Activated CD4-positive, alpha-beta T cell treated with anti-CD3 and anti-CD28 coated beads for 48 hours (primary cell): ENCODE measurements around the gene GOLGA2.
A peak's percentile ranks its signal among the peaks of the same experiment; 100 is the strongest.

ENCODE experiments used
- DNase-seq: peaks from one replicate; pipeline ENCODE4 v3.0.0-alpha.2; 2020

GOLGA2 gene, protein sequence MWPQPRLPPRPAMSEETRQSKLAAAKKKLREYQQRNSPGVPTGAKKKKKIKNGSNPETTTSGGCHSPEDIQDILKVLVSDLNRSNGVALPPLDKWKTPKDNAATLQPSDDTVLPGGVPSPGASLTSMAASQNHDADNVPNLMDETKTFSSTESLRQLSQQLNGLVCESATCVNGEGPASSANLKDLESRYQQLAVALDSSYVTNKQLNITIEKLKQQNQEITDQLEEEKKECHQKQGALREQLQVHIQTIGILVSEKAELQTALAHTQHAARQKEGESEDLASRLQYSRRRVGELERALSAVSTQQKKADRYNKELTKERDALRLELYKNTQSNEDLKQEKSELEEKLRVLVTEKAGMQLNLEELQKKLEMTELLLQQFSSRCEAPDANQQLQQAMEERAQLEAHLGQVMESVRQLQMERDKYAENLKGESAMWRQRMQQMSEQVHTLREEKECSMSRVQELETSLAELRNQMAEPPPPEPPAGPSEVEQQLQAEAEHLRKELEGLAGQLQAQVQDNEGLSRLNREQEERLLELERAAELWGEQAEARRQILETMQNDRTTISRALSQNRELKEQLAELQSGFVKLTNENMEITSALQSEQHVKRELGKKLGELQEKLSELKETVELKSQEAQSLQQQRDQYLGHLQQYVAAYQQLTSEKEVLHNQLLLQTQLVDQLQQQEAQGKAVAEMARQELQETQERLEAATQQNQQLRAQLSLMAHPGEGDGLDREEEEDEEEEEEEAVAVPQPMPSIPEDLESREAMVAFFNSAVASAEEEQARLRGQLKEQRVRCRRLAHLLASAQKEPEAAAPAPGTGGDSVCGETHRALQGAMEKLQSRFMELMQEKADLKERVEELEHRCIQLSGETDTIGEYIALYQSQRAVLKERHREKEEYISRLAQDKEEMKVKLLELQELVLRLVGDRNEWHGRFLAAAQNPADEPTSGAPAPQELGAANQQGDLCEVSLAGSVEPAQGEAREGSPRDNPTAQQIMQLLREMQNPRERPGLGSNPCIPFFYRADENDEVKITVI

DNA sequence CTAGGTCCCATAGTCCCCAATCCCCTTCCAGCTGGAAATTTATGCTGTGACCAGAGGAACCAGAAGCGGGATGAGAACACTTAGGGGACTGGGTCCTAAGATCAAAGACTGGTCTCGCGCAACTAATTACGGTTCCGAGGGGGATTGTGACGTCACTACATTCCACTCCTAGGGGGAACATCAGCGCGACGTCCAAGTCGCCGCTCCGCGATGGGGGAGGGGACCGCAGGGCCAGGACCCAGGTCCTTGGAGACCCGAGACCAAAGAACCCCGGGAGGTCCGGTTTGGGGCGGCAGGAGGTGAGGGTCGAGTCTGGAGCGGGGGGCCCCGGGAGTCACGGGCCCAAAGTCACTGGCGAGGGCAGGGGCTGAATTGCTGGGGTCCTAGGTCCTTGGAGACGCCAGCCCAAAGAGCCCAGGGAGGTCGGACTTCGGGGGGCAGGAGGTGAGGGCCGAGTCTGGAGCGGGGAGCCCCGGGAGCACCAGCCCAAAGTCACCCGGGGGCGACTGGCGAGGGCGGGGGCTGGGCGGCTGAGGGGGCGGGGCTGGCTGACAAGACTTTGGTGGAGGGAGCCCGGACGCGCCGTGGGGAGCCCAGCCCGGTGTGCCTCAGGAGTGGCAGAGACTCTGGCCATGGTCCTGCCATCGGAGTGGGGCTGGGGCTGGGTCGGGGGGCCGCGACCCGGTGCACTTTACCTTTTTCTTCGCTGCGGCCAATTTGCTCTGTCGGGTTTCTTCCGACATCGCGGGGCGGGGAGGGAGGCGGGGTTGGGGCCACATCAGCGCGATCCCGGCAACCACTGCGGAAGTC is at the start of gene GOLGA2:
TSS of gene GOLGA2 (minus strand) at position 810 of the 810 bp plus-strand sequence. CDS start at position 779, 31 bp downstream.
- no peak for DNase-seq

DNA sequence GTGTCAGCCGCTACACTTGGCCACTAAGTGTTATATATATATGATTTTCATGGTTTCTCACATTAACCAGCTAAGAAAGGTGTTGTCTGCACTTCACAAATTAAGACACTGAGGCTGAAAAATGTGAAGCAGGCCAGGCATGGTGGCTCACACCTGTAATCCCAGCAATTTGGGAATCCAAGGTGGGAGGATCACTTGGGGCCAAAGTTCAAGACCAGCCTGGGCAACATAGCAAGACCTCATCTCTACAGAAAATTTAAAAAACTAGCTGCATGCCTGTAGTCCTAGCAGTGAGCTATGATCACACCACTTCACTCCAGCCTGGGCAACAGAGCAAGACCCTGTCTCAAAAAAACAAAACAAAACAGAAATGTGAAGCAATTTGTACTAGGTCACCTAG is 48.6 kb upstream of the GOLGA2 start:
- DNase-seq = no peak

DNA sequence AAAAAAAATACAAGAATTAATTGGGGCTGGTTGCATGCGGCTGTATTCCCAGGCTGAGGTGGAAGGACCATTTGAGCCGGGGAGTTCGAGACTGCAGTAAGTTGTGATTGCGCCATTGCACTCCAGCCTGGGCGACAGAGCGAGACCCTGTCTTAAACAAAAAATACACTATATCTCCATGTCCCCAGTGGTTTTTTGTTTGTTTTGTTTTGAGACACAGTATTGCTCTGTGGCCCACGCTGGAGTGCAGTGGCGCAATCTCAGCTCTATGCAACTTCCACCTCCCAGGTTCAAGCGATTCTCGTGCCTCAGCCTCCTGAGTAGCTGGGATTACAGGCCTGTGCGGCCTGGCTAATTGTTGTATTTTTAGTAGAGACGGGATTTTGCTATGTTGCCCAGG is 48.0 kb upstream of the GOLGA2 start:
- DNase-seq = no peak

DNA sequence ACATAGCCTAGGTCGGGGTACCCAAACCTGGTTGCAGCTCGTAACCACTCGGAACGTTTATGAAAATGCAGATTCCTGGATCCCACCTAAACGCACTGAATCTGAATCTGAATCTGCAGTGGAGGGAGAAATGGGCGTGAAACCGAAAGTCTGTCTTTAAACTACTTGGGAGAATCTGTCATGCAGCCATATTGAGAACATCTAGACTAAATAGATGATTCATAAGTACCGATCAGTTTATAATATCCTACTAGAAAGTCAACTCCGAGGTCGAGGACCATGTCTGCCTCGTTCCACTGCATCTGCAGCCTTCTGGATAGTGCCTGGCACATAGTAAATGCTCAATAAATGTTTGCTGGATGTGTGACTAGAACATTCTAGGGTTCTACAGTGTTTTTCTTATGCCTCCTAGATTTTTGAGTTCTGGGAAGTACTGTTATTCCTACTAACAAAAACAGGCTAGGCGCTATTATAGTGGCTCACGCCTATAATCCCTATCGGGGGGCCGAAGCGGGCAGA is 47.5 kb upstream of the GOLGA2 start:
- no peak for DNase-seq

DNA sequence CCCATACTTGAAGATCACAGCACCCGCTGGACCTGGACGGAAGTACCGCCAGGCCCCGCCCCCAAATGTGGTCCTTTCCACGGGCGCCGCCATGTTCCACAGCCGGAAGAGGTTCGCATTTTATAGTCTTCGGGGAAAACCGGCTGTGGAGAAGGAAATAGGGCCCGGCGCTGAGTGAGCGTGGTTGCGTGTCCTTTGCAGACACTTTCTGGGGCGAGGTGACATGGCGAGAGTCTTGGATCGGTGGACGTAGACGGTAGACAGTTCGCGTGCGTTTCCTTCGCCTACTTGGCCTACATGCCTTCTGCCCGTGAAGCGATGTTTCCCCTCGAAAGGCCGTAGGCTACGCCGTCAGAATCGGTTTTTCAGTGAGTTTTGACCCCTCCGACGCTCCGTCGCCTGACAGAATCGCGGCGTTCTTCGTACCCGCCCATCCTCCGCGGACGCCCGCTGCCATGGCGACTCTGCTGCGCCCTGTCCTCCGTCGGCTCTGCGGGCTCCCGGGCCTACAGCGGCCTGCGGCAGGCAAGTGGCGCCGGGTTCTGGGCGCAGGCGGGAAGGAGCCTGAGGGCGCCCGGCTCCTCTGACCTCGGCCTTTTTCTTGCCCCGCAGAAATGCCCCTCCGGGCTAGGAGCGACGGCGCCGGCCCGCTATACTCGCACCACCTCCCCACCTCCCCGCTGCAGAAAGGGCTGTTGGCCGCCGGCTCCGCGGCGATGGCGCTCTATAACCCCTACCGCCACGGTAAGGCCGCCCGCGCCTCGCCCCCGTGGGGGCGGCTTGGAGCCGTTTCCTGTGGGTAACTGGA is 46.8 kb upstream of the GOLGA2 start, which contains the start of the genes COQ4 and TRUB2:
TSS of gene COQ4 (plus strand) at position 436 of the 808 bp plus-strand sequence. CDS start at position 456, 20 bp downstream.
TSS of gene TRUB2 (minus strand) at position 44 of the 808 bp plus-strand sequence. CDS start at position 5, 39 bp downstream.
- peak; percentile 95 for DNase-seq

DNA sequence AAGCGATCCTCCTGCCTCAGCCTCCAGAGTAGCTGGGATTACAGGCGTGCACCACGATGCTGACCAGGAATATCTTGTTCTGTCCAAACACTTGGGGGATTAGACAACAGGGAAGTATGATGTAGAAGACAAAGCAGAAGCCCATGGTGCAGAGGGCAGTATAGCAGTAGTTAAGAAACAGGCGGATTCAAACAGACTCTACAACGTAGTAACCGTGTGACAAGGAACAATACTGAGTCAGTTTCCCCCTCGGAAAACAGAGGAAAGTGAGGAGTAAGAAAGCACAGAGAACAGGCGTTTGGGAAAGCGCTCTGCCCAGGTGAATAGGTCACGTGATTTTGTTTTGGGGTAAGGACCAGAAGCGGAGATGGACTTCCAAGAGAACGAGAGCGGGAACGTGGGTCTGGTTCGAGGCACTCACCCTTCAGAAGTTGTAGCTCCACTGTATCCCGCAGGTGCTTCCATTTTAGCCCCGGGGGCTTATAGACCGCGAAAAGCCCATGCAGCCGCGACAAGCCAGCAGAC is 46.1 kb upstream of the GOLGA2 start:
- DNase-seq = no peak

DNA sequence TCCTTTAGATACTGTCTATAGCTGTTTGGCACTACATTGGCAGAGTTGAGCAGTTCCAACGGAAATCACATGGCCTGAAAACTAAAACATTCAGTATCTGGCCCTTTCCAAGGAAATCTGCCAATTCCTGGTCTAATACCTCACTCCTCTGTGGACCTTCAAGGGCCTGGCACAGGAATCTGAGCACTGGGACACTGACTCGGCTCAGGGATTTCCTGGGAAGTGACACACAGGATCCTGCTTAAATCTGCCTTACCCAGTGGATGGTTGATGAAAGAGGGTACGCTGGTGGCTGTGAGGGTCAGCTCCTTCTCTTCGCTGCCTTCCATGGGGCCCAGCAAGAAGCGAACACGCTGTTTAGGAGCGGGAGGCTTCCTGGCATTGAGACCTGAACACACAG is 45.5 kb upstream of the GOLGA2 start:
- DNase-seq = no peak

DNA sequence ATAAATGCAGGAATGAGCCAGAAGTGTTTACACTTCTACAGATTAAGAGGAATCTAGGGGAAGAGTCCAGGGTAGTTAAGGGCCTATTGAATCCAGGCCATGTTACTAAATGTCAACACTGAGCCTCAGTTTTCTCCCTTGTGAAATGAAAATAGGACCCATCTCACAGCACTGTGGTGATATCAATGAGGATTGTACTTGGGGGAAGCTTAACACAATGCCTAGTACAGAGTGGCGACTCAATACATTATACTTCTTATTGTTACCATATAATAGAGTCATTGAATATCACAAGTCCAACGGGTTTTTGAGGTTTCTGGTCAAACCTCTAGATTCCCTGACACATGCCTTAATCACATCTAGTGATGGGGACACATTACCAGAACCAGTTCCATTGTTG is 41.8 kb upstream of the GOLGA2 start:
- DNase-seq = no peak

DNA sequence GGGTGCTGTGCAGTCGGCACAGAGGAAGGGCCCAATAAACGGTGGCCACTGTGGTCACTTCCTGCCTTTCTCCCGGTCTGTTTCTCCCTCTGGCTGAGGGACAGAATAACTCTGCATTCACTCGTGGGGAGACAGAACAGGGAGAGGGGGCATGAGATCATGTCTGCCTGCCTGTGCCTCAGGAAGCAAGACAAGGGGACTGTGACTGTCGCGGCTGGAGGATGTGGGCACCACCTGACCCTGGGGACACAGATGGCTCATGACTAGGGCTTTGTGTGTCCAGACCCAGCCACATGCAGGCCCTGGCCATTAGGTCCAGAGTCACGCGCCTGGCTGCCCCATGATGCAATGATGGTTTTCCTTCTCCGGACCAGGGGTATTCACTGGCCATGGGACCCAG is 40.6 kb upstream of the GOLGA2 start:
- DNase-seq = no peak

DNA sequence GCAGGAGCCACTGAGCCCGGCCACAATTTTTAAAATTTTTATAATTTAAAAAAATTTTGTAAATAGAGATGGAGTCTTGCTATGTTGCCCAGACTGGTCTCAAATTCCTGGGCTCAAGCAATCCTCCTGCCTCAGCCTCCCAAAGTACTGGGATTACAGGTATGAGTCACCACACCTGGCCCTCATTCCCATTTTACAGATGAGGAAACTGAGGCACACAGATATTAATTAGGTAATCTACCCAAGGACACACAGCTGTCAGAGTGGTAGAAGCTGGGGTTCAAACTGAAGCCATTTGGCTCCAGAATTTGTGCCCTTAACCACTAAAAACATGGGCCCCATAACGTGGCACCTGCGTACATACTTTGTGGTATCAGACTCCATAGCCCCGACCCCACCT is 38.9 kb upstream of the GOLGA2 start:
- no peak for DNase-seq

DNA sequence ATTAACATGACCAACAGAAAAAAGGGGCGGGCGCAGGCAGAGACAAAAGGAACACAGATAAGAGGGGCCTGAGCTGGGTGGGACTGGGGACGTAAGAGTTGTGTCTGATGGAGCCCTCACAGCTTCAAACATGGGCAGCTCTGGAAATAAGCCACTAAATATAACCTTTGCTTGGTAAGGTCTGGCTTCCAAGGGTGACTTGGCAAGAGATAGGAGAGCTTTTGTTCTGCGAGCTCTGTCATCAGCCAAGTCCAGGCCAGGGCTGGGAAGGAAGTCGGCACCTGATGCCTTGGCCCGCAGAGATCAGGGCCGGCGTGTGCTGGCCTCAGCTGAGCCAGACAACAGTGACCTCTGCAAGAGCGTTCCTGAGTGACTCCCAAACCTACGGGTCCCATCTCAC is 34.7 kb upstream of the GOLGA2 start:
- DNase-seq = no peak

DNA sequence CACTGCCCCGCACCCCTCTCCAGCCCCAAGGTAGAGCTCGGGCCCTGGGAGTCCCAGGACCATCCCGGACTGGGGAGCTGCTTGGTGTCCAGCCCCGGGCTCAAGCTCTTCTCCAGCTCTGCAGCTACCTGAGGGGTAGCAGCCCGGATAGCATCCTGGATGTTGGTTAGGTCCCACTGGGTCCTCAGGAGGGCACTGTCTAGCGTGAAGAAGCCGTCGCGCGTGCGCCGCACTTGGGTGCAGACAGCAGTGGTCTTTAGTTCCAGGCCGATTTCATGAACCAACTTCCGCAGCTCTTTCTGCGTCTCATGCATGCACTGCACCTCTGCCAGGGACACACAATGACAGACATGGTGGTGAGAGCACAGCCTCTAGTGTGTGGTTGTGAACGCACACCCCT is 33.7 kb upstream of the GOLGA2 start:
- DNase-seq = no peak

DNA sequence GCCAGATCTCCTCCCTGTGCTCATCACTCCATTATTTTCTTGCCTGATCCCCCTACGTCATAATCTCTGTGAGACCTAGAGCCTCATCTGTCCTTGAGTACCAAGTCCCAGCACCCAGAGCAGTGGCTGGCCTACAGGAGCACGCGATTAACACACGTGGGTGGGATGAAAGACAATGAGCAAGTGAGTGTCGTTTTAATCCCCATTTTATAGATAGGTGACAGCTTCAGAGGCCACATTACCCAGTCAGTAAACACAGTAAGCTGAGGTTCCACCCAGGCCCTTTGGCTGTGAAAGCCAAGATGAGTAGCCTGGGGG is 29.1 kb upstream of the GOLGA2 start:
- no peak for DNase-seq

DNA sequence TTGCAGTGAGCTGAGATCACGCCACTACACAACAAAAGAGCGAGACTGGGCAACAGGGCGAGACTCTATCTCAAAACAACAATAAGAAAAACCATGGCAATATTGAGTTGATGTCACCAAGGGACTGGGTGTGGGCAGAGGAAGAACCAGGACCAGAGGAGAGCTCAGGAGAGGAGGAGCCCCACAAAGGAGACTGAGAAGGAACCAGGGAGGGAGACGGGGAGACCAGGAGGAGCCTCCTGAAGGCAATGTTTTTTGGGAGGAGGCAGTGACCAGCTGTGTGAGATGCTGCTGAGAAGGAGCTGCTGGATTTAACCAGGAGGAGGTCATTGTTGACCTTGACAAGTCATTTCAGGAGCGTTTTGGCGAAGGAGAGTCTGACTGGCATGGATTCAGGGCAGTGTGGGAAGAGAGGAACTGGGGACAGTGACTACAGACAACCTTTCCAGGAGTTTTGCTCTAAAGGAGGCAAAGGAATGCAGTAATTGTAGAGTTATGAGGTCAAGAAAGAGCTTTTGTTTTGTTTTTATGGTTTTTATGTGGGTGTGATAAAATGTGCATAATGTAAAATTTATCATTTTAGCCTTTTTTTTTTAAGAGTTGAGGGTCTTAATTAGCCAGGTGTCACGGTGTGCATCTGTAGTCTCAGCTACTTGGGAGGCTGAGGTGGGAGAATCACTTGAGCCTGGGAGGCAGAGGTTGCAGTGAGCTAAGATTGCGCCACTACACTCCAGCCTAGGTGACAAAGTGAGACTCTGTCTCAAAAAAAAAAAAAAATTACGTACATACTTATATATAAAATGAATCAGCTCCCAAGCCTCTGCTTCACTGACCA is 28.5 kb upstream of the GOLGA2 start:
- no peak for DNase-seq

DNA sequence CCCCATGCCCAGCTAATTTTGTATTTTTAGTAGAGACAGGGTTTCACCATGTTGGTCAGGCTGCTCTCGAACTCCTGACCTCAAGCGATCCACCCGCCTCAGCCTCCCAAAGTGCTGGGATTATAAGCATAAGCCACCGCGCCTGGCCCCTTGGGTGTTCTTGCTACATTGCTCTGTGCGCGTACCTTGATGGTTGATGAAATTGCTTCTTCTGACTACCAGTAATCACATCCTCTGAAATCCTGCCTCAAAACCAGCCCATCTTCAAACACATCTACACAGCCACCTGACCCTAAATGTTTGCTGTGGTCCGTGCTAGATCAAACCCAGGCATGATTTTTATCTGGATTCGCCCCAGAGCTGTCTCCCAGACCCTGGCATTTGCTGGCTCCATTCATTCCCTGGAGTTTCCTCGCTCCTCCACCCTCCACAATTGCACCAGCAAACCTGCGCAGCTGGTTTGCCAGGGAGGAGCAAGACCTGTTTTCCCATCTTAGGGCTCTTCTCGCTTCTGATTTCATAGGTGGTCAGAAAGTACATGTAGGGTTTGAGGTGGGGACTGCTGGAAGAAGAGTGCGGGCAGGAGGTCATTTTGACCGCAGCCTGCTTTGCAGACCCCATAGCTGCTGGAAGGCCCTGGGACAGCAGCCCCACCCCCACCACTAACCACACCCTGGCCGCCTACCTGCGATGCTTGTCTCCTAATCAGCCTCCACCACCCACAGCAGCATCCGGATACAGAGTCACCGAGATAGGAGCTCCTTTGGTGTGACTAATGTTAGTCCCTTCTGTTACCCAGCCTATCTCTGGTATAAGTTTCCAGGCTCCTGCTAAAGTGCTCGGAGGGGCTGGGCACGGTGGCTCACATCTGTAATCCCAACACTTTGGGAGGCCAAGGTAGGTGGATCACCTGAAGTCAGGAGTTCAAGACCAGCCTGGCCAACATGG is 23.0 kb upstream of the GOLGA2 start:
- DNase-seq = no peak

DNA sequence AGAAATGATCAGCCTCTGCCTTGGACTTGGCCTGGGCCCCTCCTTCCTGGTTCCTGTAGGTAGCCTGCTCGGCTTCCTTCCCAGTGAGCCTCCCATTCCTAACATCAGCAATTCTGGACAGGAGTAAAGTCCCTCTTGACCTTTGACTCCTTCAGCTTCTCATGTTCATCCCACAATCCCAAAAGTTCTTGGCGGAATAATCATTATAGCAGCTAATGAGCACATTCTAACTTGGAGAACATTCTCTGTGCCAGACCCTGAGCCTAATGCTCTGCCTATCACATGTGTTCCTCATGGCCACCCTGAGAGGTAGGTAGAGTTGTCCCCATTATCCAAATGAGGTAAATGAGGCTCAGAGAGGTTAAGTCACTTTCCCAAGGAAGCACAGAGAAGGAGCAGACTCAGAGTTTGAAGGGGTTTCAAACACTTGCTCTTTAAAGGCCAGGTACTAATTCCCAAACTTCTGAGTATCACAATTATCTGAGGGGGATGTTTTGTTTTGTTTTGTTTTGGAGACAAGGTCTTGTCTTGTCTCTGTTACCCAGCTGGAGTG is 21.5 kb upstream of the GOLGA2 start:
- DNase-seq = no peak

DNA sequence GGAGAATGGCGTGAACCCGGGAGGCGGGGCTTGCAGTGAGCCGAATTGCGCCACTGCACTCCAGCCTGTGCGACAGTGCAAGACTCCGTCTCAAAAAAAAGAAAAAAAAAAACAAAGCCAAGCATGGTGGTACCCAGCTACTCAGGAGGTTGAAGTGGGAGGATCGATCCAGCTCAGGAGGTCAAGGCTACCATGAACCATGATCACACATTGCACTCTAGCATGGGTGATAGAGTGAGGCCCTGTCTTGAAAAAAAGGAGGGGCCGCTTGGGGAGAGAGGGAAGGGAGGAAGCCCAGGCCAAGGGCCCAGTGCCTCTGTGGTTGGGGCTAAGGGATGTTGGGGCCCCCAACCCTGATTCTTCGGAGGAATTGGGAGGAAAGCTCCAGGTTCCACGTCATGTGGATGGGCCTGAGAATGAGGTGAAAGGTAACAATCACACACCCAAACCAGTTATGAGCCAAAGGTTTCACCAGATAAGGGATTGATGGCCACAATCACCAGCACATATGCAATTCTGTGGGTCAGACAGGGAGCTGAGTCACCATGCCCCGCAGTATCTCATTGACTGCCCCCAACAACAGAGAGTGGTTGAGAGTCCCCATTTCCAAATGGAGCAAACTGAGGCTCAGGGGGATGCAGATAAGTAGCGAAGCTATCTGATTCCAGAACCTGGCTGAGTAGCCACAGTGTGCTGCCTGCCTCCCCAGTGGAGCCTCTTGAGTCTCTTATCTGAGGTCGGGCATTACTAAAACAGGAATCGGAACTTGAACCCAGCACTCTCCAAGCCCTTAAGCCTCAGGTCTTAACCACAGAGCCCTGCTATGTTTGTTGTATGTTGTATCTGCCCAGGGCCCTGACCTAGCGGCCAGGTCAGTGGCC is 20.8 kb upstream of the GOLGA2 start:
- DNase-seq = no peak

DNA sequence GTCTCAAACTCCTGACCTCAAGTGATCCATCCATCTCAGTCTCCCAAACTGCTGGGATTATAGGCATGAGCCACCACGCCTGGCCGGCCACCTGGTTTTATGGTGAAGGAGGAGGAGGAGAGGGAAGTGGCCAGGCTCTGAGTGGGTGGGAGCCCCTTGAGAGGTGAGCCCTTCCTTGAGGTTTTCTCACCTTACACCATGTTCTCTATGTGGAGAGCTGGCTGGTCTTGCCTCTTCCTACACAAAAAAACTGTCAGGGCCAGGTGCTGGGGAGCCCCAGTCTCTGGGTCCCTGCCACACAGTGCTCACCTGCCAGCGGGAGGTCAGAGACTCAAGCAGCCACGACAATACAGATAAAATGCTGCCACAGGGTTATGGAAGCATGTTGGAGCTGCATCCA is 18.3 kb upstream of the GOLGA2 start:
- DNase-seq = no peak
